ENCODE results near the gene KIAA0930.
A peak's percentile ranks its signal among the peaks of the same experiment; 100 is the strongest.
"Not testable (repeated sequence)": the region's sequence is repeated elsewhere in the genome, so short reads cannot be mapped to it uniquely, and the experiment has no call there.

KIAA0930 gene

GRCh38 chr22:45240810-45241631 lies at the start of gene KIAA0930:
Gene KIAA0930 (minus strand): TSS chr22:45240894. CDS start chr22:45240703, 191 bp downstream.
- peaks cover 8% of the 10 kb centered on the region for H3K27me3 Mint-ChIP-seq
- CTCF ChIA-PET = no interaction called here
- no peaks in the 10 kb centered on the region for H3K9me3 Mint-ChIP-seq
- peak; percentile 90 for DNase-seq
- peak within 1 kb of the TSS; percentile 86 for H3K4me3 Mint-ChIP-seq
- peaks cover 4% of the 10 kb centered on the region for H3K36me3 Mint-ChIP-seq
- H3K4me1 Mint-ChIP-seq = peaks cover 34% of the 10 kb centered on the region
- peak within 1 kb of the TSS; percentile 82 for H3K27ac Mint-ChIP-seq

- Mint-ChIP-seq H3K4me3 (no peak overlapping the region), H3K27me3 (peaks cover 51% of the 10 kb centered on the region)
- CTCF ChIA-PET = no interaction called here
These were observed 46.3 kb upstream of the KIAA0930 start for GRCh38 chr22:45286854-45287551.

GRCh38 chr22:45285263-45286058 lies 44.8 kb upstream of the KIAA0930 start:
- Mint-ChIP-seq H3K27ac (no peak overlapping the region), H3K4me3 (no peak overlapping the region), H3K4me1 (peaks cover 9% of the 10 kb centered on the region), H3K27me3 (peaks cover 62% of the 10 kb centered on the region), H3K36me3 (no peaks in the 10 kb centered on the region), H3K9me3 (no peaks in the 10 kb centered on the region)
- CTCF ChIA-PET = no interaction called here
- DNase-seq = no peak

More at GRCh38 chr22:45286854-45287551, 46.3 kb upstream of the KIAA0930 start:
- no peak overlapping the region for H3K27ac Mint-ChIP-seq
- DNase-seq = no peak
- peaks cover 3% of the 10 kb centered on the region for H3K4me1 Mint-ChIP-seq
- H3K36me3 Mint-ChIP-seq = no peaks in the 10 kb centered on the region
- no peaks in the 10 kb centered on the region for H3K9me3 Mint-ChIP-seq

GRCh38 chr22:45284705-45285262 lies 44.1 kb upstream of the KIAA0930 start, which contains the start of gene UPK3A:
Gene UPK3A (plus strand): TSS chr22:45284949. CDS start chr22:45285014, 65 bp downstream.
- Mint-ChIP-seq H3K27ac (no peak within 1 kb of the TSS), H3K4me3 (no peak within 1 kb of the TSS), H3K4me1 (peaks cover 16% of the 10 kb centered on the region), H3K36me3 (no peaks in the 10 kb centered on the region), H3K9me3 (no peaks in the 10 kb centered on the region), H3K27me3 (peaks cover 62% of the 10 kb centered on the region)
- DNase-seq = peak; percentile 71
- CTCF ChIA-PET = no interaction called here

- CTCF ChIA-PET = no interaction called here
- H3K36me3 Mint-ChIP-seq = no peaks in the 10 kb centered on the region
- H3K4me3 Mint-ChIP-seq = no peak overlapping the region
- peaks cover 51% of the 10 kb centered on the region for H3K27me3 Mint-ChIP-seq
- no peak for DNase-seq
- no peaks in the 10 kb centered on the region for H3K9me3 Mint-ChIP-seq
- H3K4me1 Mint-ChIP-seq = peaks cover 16% of the 10 kb centered on the region
- H3K27ac Mint-ChIP-seq = no peak overlapping the region
These were observed 40.3 kb upstream of the KIAA0930 start for GRCh38 chr22:45281010-45281409.

- H3K4me3 Mint-ChIP-seq = no peak overlapping the region
- H3K4me1 Mint-ChIP-seq = peaks cover 16% of the 10 kb centered on the region
- no peaks in the 10 kb centered on the region for H3K36me3 Mint-ChIP-seq
- CTCF ChIA-PET = no interaction called here
- no peak for DNase-seq
- H3K9me3 Mint-ChIP-seq = no peaks in the 10 kb centered on the region
- H3K27ac Mint-ChIP-seq = no peak overlapping the region
- peaks cover 51% of the 10 kb centered on the region for H3K27me3 Mint-ChIP-seq
These were observed 39.9 kb upstream of the KIAA0930 start for GRCh38 chr22:45280587-45280980.

- DNase-seq = no peak
- Mint-ChIP-seq H3K4me1 (peaks cover 13% of the 10 kb centered on the region), H3K4me3 (no peak overlapping the region), H3K9me3 (no peaks in the 10 kb centered on the region), H3K27me3 (peaks cover 42% of the 10 kb centered on the region), H3K36me3 (no peaks in the 10 kb centered on the region), H3K27ac (no peak overlapping the region)
- CTCF ChIA-PET = no interaction called here
These were observed 37.4 kb upstream of the KIAA0930 start for GRCh38 chr22:45278125-45278524.

GRCh38 chr22:45277720-45278119 lies 37.0 kb upstream of the KIAA0930 start:
- H3K36me3 Mint-ChIP-seq, CTCF ChIA-PET, H3K9me3 Mint-ChIP-seq, H3K4me3 Mint-ChIP-seq, H3K27ac Mint-ChIP-seq, DNase-seq: not testable (repeated sequence)
- Mint-ChIP-seq H3K27me3 (peaks cover 42% of the 10 kb centered on the region), H3K4me1 (peaks cover 13% of the 10 kb centered on the region)

- Mint-ChIP-seq H3K27ac (no peak overlapping the region), H3K36me3 (no peaks in the 10 kb centered on the region), H3K9me3 (no peaks in the 10 kb centered on the region), H3K4me3 (no peak overlapping the region), H3K4me1 (peaks cover 13% of the 10 kb centered on the region), H3K27me3 (peaks cover 39% of the 10 kb centered on the region)
- CTCF ChIA-PET = interaction anchor here (0.7 kb wide), 1 partner anchor 176 kb away, joined by 3 read pairs; no protein-coding TSS in a partner anchor
- DNase-seq = no peak
These were observed 35.9 kb upstream of the KIAA0930 start for GRCh38 chr22:45276507-45277105.

- Mint-ChIP-seq H3K36me3 (no peaks in the 10 kb centered on the region), H3K27me3 (peaks cover 57% of the 10 kb centered on the region), H3K4me3 (no peak overlapping the region), H3K27ac (no peak overlapping the region), H3K4me1 (peaks cover 9% of the 10 kb centered on the region), H3K9me3 (no peaks in the 10 kb centered on the region)
- DNase-seq = no peak
- CTCF ChIA-PET = no interaction called here
These were observed 32.9 kb upstream of the KIAA0930 start for GRCh38 chr22:45273452-45274075.

GRCh38 chr22:45272498-45272897 lies 31.8 kb upstream of the KIAA0930 start:
- Mint-ChIP-seq H3K4me3 (no peak overlapping the region), H3K36me3 (no peaks in the 10 kb centered on the region), H3K9me3 (no peaks in the 10 kb centered on the region), H3K27ac (no peak overlapping the region), H3K4me1 (peaks cover 10% of the 10 kb centered on the region), H3K27me3 (peaks cover 66% of the 10 kb centered on the region)
- CTCF ChIA-PET = interaction anchor here (1.1 to 2.1 kb wide), 3 partner anchors 125 to 282 kb away, joined by 3 to 7 read pairs (median 4); no protein-coding TSS in a partner anchor
- no peak for DNase-seq

- no peak overlapping the region for H3K4me3 Mint-ChIP-seq
- peaks cover 74% of the 10 kb centered on the region for H3K27me3 Mint-ChIP-seq
- no peak for DNase-seq
- H3K36me3 Mint-ChIP-seq = no peaks in the 10 kb centered on the region
- CTCF ChIA-PET = interaction anchor here (1.1 to 2.1 kb wide), 4 partner anchors 10 to 282 kb away, joined by 3 to 7 read pairs (median 4); no protein-coding TSS in a partner anchor
- no peaks in the 10 kb centered on the region for H3K9me3 Mint-ChIP-seq
- no peak overlapping the region for H3K27ac Mint-ChIP-seq
- peaks cover 10% of the 10 kb centered on the region for H3K4me1 Mint-ChIP-seq
These were observed 31.0 kb upstream of the KIAA0930 start for GRCh38 chr22:45271667-45272201.

Measured in activated naive CD4-positive, alpha-beta T cell treated with anti-CD3 and anti-CD28 coated beads, Interleukin-2, amount 10 ng/mL, durations not matched to agents 7 days and 5 days (primary cell).